Limb (tissue), 2 donors: ENCODE measurements around the gene ACP3.
A peak's percentile ranks its signal among the peaks of the same experiment; 100 is the strongest.
"Not testable (repeated sequence)": the region's sequence is repeated elsewhere in the genome, so short reads cannot be mapped to it uniquely, and the experiment has no call there.

Experiments used
- DNase-seq, 2 donors: peaks; one replicate each; pipeline ENCODE4 v3.0.0-alpha.2; 2016; ENCODE audit errors: extremely low spot score in 2 of 2

The ACP3 gene

GRCh38 chr3:132356568-132356967 lies 39.4 kb downstream of the ACP3 start:
- DNase-seq: no peak

DNA sequence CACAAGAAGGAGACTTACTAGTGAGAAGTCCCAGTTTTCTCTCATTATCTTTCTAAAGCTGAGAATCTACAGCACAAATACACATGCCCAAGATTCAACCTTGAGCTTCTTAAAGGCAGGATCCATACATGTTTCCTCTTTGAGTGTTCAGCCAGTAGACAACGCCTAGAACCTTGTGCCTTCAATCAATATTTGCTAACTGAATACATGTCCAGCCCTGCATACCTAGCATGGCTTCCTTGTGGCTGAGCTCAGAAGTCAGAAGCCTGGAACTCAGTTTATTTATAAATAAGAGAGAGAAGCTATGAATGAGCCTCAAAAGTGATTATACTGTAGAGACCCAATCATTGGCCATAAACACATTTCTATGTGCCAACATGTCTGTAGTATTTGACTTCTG lies 43.5 kb downstream of the ACP3 start:
- DNase-seq: no peak

GRCh38 chr3:132362329-132362728 lies 45.1 kb downstream of the ACP3 start:
- DNase-seq: no peak

GRCh38 chr3:132368515-132368914 lies 51.3 kb downstream of the ACP3 start:
- DNase-seq: no peak

DNA sequence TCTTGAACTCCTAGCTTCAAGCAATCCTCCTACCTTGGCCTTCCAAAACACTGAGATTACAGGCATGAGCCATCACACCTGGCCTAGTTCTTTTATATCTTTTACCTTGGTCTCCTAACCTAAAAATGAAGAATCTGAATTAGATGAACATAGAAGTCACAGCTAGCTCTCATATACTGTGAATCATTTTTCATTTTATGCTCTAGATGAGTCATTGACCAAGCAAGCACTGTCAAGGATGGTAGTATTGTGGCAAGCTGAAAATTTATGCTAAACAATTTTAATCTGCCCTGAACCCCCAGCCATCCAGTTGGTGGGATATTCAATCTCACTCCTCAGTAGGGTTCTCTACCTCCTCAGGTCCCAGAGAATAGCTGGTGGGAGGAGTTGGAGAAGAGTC lies 51.8 kb downstream of the ACP3 start:
- DNase-seq: no peak

DNA sequence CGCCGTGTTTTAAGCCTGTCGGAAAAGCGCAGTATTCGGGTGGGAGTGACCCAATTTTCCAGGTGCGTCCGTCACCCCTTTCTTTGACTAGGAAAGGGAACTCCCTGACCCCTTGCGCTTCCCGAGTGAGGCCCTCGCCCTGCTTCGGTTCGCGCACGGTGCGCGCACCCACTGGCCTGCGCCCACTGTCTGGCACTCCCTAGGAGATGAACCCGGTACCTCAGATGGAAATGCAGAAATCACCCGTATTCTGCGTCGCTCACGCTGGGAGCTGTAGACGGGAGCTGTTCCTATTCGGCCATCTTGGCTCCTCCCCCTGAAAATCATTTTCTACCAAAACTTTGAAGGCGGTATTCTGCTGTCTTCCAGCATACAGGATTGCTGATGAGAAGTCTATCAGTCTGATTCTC lies 59.7 kb downstream of the ACP3 start:
- DNase-seq: not testable (repeated sequence)

DNA sequence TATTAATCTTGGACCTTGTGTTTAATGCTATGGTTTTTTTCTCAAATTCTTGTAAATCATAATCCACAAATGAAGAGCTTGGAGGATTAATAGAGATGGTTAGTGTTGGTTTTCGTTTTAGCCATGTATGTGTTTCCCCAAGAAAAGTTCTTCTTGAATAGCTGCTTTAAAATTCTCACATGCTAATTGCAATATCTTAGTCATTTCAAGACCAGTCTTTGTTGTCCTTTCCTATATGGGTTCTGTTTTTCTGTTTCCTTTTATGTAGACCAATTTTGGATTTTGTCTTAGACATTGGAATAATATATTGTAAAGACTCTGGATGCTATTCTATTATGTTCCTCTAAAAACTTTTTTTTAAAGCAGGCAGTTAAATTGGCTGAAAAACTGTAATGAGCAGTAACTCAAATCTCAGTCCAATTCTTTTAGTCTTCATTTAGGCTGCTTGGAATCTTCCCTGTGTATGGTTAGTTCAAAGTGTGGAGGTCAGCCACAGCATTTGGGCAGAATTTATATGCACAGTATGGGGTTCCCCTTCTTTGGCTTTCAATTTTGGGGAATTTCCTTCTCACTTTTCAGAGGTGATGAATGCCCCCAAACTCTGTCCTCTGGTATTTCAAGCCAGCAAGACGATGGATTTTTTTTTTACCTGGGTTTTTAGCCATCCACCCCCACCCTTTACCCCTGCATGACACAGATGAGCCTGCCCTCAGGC lies 61.0 kb downstream of the ACP3 start:
- no peak for DNase-seq

DNA sequence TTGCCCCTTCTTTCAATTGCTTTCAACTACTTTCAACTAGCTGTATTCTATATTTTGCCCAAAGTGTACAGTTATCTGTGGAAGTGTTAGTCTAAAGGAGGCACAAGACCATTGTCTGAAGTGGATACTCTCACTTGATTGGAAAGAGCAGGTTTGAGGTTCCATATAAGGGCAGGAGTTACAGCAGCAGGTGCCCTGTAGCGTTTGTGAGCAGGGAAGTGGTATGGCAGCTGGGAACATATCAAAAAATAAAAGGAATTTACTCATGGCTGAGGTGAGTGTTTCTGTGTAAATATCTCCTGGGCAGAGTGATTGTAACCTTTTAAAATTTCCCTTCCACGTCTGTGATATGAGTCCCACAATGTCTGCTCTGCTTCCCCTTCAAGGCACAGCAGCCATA lies 61.6 kb downstream of the ACP3 start:
- DNase-seq: no peak

DNA sequence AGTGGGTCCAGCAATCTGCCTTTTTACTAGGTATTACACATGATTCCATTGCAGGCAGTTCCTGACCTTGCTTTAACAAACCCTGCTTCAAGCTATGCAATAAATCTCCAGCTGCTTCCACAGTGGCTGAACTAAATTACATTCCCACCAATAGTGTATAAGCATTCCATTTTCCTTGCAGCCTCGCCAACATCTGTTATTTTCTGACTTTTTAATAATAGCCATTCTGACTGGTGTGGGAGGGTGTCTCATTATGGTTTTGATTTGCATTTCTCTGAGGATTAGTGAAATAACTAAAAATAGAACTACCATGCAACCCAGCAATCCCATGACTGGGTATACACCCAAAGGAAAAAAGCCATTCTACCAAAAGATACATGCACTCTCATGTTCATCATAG lies 63.7 kb downstream of the ACP3 start:
- DNase-seq: no peak

DNA sequence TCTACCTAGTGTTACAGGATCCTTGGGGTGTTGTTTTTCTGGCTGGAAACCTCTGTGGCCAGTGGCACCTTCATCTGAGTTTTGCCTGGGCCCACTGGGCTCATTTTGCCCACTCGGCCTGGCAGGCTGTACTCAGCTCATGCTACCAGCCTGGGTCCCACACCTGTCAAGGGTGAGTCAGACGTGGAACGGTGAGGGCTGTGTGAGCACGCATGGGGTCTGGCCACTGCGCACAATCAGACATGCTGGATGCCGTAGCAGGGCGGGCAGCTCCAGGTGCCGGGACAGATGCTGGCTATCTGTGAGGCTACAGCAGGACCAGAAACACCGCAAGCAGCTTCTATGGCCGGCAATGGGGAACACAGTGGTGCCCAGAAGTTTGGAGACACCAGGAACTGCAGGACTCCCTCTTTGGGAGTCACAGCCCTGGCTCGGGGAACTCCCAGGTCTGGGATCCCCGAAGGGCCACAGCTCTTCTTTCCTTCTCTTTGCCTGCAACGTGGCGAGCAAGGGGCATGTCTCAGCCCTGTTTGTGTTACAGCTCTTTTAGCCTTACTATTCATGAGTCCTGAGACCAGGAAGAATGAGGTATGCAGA lies 64.2 kb downstream of the ACP3 start:
- no peak for DNase-seq

GRCh38 chr3:132382267-132382666 lies 65.1 kb downstream of the ACP3 start:
- no peak for DNase-seq

DNA sequence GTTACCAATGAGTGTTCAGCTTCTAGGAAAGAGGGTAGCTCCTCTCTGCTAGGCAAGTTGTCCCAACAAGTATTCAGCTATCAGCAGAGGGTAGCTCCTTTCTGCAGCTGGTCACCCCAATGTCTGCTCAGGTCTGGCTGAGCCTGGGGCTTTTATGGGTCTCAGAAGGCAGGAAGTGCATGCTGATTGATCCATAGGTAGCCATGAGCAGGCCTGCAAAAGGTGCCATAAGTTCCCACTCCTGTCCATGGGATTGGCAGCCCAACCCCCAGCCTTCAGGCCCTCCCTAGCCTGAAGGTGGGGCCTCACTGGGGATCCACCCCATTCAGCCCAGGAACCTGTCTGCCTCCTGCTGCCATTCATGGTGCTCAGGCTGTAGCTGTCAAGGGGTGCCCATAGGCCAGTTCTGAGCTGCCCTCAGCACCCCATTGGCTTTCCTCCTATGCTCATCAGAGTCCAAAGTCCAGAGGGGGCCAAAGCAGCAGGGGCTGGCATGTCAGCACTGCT lies 65.5 kb downstream of the ACP3 start:
- DNase-seq: no peak

DNA sequence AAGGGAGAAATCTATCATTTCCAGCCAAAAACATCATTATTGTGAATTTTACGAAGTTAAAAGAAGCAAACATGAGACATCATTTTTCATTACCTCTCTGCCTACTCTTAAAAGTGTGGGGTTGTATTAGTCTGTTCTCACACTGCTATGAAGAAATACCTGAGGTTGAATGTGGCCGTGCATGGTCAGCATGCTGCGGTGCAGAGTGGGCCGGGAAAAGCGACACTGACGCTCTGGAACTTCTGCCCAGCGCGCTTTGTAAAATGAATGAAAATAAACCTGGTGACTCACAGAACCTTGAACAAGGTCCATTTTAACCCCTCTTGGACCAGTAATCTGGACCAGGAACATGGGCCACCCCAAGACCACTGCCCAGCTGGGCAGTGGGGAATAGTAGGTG lies 69.1 kb downstream of the ACP3 start:
- DNase-seq: no peak

DNA sequence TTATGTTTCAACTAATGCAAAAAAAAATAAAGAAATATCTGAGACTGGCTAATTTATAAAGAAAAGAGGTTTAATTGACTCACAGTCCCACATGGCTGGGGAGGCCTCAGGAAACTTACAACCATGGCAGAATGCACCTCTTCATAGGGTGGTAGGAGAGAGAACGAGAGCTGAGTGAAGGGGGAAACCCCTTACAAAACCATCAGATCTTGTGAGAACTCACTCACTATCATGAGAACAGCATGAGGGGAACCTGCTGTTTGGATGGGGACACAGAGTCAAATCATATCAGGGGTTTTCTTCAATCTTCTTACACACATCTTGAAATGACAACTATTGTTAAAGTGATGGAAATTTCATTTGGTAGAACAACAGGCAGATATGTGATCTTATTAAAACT lies 75.5 kb downstream of the ACP3 start:
- not testable (repeated sequence) for DNase-seq

- DNase-seq: peak; percentile 60 to 63
Observed at GRCh38 chr3:132394320-132394719, 77.1 kb downstream of the ACP3 start.

DNA sequence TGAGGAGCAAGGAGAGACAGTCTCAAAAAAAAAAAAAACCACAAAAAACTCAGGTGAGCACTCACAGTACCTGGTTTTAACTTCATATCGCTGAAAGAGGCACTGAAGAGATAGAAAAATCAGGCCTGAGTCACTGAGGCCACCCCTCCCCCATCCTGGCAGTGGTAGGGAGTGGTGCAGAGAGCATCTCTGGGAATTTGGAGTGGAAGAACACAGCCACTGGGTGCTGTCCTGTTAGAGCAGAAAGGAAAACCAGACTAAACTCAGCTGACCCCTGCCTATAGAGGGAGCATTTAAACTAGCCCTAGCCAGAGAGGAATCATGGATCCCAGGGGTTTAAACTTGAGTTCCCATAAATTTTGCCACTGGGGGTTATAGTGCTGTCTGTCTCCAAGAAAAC lies 77.9 kb downstream of the ACP3 start:
- no peak for DNase-seq

DNA sequence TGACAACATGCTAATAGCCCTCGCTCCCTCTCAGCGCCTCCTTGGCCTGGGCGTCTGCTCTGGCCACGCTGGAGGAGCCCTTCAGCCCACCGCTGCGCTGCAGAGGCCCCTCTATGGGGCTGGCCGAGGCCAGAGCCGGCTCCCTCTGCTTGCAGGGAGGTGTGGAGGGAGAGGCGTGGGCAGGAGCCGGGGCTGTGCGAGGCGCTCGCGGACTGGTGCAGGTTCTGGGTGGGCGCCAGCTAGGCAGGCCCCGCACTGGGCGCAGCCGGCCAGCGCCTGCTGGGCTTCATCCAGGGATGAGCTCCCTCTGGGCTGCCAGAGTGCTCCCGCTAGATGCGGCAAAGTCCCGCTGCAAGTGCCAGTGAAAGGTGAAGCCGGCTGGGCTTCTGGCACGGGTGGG lies 79.0 kb downstream of the ACP3 start:
- no peak for DNase-seq

DNA sequence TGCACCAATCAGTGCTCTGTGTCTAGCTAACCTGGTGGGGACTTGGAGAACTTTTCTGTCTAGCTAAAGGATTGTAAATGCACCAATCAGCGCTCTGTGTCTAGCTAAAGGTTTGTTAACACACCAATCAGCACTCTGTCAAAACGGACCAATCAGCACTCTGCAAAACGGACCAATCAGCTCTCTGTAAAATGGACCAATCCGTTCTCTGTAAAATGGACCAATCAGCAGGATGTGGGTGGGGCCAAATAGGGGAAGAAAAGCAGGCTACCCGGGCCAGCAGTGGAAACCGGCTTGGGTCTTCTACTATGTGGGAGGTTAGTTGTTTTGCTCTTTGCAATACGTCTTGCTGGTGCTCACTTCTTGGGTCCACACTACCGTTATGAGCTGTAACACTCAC lies 79.6 kb downstream of the ACP3 start:
- DNase-seq: not testable (repeated sequence)

- DNase-seq: peak; percentile 46 to 71
Observed at GRCh38 chr3:132399054-132399929, 82.1 kb downstream of the ACP3 start.

DNA sequence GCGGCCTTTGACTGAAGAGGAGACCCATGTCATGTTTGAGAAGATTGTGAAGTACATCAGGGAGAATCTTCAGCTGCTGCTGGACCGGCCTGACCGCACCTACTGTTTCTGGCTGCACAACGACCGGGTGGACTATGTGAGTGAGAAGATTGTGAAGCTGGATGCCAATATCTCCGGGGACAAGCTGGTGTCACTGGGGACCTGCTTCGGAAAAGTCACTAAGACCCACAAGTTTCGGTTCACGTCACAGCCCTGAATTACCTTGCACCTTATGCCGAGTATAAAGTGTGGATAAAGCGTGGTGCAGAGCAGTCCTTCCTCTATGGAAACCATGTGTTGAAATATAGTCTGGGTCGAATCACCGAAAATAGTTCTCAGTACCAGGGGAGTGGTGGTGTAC lies 84.0 kb downstream of the ACP3 start:
- no peak for DNase-seq

DNA sequence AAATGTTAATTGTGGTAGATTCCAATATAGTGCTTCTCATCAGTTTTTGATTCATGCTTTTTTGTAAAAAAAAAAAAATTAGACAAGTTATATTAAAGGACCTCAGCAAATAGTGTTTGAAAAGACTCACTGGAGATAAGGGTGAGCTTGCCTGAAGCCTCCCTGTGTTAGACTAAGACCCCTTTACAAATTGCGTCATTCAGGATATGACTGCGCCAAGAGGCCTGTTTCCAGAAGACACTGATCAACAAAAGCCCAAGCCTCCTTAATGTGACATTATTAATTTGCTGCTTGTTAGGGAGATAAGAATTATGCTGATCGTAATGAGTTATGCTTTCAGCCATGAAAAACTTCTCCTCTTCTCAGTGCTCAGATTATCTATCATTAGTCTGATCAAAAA lies 87.1 kb downstream of the ACP3 start:
- DNase-seq: no peak

DNA sequence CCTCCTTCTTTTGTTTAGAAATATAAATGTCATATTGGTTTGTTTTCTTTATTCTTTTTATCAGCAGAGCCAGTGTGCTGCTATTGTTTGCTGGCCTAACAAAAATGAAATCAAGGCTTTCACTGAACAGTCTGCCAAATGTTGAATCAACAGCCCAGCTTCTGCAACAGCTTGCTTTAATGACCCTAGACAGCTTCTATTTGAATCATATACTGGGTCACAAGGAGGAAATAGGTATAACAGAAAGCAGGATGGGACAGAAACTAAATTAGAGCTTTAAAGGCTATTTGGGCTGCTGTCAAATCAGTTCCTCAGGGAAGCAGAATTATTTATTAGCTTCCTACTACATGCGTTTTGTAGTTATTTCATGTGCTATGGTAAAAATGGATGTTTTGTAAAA lies 88.0 kb downstream of the ACP3 start:
- DNase-seq: no peak
